ENCODE results near the gene SDHA.
"Not testable (repeated sequence)": the region's sequence is repeated elsewhere in the genome, so short reads cannot be mapped to it uniquely, and the experiment has no call there.

DNA sequence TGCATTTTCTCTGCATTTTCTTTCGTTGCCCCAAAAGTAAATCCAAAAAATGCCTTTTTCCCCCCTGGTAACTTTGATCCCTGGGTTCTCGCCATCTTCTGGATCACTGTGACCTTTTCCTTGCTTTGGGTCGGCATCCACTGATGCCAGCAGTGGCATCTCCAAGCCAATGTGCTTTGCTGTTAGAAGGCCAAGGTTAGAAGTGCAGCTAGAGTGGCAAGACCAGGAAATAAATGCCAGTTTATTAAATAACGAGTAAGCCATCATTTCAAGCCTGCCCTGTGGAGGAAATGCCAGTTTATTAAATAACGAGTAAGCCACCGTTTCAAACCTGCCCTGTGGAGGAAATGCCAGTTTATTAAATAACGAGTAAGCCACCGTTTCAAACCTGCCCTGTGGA, 33.4 kb downstream of the SDHA start:
- TF ChIP-seq EZH2 (IDR thresholded peaks at IDR 0.05; ENCODE audit: borderline replicate concordance, insufficient read depth, low read length, poor library complexity, severe bottlenecking); TAF1 (IDR thresholded peaks at IDR 0.05; ENCODE audit: low read depth); SMC3 (conservative IDR thresholded peaks at IDR 0.05; ENCODE audit: poor library complexity); RAD21 (conservative IDR thresholded peaks at IDR 0.05); MXI1 (conservative IDR thresholded peaks at IDR 0.05; ENCODE audit: poor library complexity, severe bottlenecking); POLR2AphosphoS5 (IDR thresholded peaks at IDR 0.05): not testable (repeated sequence)
- TF ChIP-seq, protein P1, sequence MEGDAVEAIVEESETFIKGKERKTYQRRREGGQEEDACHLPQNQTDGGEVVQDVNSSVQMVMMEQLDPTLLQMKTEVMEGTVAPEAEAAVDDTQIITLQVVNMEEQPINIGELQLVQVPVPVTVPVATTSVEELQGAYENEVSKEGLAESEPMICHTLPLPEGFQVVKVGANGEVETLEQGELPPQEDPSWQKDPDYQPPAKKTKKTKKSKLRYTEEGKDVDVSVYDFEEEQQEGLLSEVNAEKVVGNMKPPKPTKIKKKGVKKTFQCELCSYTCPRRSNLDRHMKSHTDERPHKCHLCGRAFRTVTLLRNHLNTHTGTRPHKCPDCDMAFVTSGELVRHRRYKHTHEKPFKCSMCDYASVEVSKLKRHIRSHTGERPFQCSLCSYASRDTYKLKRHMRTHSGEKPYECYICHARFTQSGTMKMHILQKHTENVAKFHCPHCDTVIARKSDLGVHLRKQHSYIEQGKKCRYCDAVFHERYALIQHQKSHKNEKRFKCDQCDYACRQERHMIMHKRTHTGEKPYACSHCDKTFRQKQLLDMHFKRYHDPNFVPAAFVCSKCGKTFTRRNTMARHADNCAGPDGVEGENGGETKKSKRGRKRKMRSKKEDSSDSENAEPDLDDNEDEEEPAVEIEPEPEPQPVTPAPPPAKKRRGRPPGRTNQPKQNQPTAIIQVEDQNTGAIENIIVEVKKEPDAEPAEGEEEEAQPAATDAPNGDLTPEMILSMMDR (IDR thresholded peaks at IDR 0.05; ENCODE audit: poor library complexity, severe bottlenecking), result not testable (repeated sequence)

All from neural cell (in vitro differentiated cells).